WTC11 (cell line): ENCODE results near the gene ABCC6.

Experiments used
- CBFB ChIP-seq: sonication (generic); formaldehyde crosslinking; IDR thresholded peaks from 2 replicates; pipeline ENCODE4 v1.8.1; 2022; ENCODE audit warnings: mild to moderate bottlenecking, low read depth, missing genetic modification reagents
- JUN ChIP-seq: sonication (generic); formaldehyde crosslinking; IDR thresholded peaks from 2 replicates; pipeline ENCODE4 v1.8.0; 2023; ENCODE audit warnings: mild to moderate bottlenecking, missing genetic modification reagents
- TF ChIP-seq, protein P1 (sequence below): fragments of 200-600 bp; IDR thresholded peaks from 2 replicates; pipeline ENCODE4 v1.8.0; 2022; ENCODE audit warnings: antibody characterized with exemption

DNA sequence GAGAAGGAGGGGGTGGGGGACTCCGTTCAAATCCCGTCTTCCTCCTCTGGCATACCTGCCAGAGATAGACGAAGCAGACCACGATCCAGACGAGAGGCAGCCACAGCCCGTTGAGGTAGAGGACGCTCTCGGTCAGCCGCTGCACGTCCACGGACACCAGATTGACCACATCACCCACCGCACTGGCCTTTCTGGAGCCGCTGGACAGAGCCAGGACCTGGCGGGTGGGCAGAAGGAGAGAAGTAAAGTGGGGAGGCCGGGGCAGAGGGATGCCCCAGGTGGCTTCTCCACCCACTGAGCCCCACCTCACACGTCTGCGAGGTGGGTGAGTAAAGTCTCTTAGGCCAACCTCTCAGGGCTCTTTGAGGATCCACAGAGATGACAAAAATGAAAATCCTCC is 25.3 kb downstream of the ABCC6 start:
- TF ChIP-seq JUN (CRISPR knock-in tag), result no peak
- TF ChIP-seq, protein P1, sequence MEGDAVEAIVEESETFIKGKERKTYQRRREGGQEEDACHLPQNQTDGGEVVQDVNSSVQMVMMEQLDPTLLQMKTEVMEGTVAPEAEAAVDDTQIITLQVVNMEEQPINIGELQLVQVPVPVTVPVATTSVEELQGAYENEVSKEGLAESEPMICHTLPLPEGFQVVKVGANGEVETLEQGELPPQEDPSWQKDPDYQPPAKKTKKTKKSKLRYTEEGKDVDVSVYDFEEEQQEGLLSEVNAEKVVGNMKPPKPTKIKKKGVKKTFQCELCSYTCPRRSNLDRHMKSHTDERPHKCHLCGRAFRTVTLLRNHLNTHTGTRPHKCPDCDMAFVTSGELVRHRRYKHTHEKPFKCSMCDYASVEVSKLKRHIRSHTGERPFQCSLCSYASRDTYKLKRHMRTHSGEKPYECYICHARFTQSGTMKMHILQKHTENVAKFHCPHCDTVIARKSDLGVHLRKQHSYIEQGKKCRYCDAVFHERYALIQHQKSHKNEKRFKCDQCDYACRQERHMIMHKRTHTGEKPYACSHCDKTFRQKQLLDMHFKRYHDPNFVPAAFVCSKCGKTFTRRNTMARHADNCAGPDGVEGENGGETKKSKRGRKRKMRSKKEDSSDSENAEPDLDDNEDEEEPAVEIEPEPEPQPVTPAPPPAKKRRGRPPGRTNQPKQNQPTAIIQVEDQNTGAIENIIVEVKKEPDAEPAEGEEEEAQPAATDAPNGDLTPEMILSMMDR, result no peak
- TF ChIP-seq CBFB (CRISPR knock-in tag), result no peak
